CD4-positive, alpha-beta T cell (primary cell): Measurements from ENCODE around the gene PPP1R1A. TPM values are rescaled to one million over a fixed set of nuclear protein-coding genes. Genes with fewer than 3 reads are reported as not detected.

ENCODE experiments used
- ATAC-seq: fragments of 200-7000 bp; cut with Tn5 transposase; one replicate; pipeline ENCODE4 v1.10.0; 2022; ENCODE audit warnings: mild to moderate bottlenecking; ENCODE audit not compliant: poor library complexity
- CTCF ChIA-PET: fragments of 350-600 bp; sonication (Branson Sonifier 250); formaldehyde crosslinking; loops from one replicate; lab custom pipeline; 2021; ENCODE audit warnings: antibody characterized with exemption, inconsistent platforms; lab: Charles Lee
- POLR2A ChIA-PET: fragments of 350-600 bp; sonication (Branson Sonifier 250); formaldehyde crosslinking; loops from one replicate; lab custom pipeline; 2021; ENCODE audit warnings: antibody characterized with exemption, inconsistent platforms; lab: Charles Lee
- DNase-seq, 14 experiments: peaks; one replicate each; pipeline ENCODE4 v3.0.0-alpha.2; 2013 to 2020; ENCODE audit warnings: mixed read lengths in 2 of 14
- H3K27ac ChIP-seq, 2 donors: one replicate each; pipeline versions ENCODE4 v1.5.1 to v1.7.0; 2013; ENCODE audit warnings: low read length in 2 of 2, low read depth in 1 of 2, mild to moderate bottlenecking in 1 of 2
- H3K27me3 ChIP-seq, 2 experiments: 1 replicate in 1 of 2; 2 replicates in 1 of 2; pipeline versions ENCODE4 v1.6.1 to v1.7.0; 2013; ENCODE audit warnings: low read length in 2 of 2, control low read depth in 1 of 2, mild to moderate bottlenecking in 1 of 2, moderate library complexity in 1 of 2; ENCODE audit not compliant: insufficient read depth in 2 of 2, control insufficient read depth in 1 of 2
- H3K36me3 ChIP-seq: one replicate; pipeline ENCODE4 v1.6.1; 2013; ENCODE audit warnings: low read length, control low read depth; ENCODE audit not compliant: insufficient read depth
- H3K4me1 ChIP-seq: one replicate; pipeline ENCODE4 v1.6.1; 2013; ENCODE audit warnings: low read length, control low read depth; ENCODE audit not compliant: insufficient read depth
- H3K4me3 ChIP-seq: one replicate; pipeline ENCODE4 v1.5.1; 2013; ENCODE audit warnings: mild to moderate bottlenecking, low read length, moderate library complexity
- H3K9me3 ChIP-seq, 2 experiments: 1 replicate in 1 of 2; 2 replicates in 1 of 2; pipeline versions ENCODE4 v1.6.1 to v1.7.0; 2013; ENCODE audit warnings: low read length in 2 of 2, mild to moderate bottlenecking in 2 of 2, control low read depth in 1 of 2, moderate library complexity in 1 of 2; ENCODE audit not compliant: control insufficient read depth in 1 of 2, insufficient read depth in 1 of 2
- H3K27ac Mint-ChIP-seq: one replicate; pipeline ENCODE4 v1.8.0; 2020; ENCODE audit warnings: mixed read lengths
- H3K27me3 Mint-ChIP-seq: one replicate; pipeline ENCODE4 v1.8.0; 2021; ENCODE audit warnings: mixed read lengths
- H3K36me3 Mint-ChIP-seq: one replicate; pipeline ENCODE4 v1.8.0; 2021; ENCODE audit warnings: low read depth, mixed read lengths
- H3K4me1 Mint-ChIP-seq: one replicate; pipeline ENCODE4 v1.8.0; 2021; ENCODE audit warnings: low read depth, mixed read lengths
- H3K4me3 Mint-ChIP-seq: one replicate; pipeline ENCODE4 v1.8.0; 2020; ENCODE audit warnings: mild to moderate bottlenecking, mixed read lengths
- H3K9me3 Mint-ChIP-seq: one replicate; pipeline ENCODE4 v1.8.0; 2020; ENCODE audit warnings: mixed read lengths
- intact Hi-C, 2 experiments: fragments of 100-400 bp; cut with DNase I in 1 of 2; cut with micrococcal nuclease in 1 of 2; formaldehyde crosslinking; loops; one replicate each; pipeline versions ENCODE4 v1.15.1 to v1.9.0; 2023 to 2025; cut with DNase I, micrococcal nuclease
- total RNA-seq, 174 experiments: library from RNA in 2 of 174; stranded (reverse) in 2 of 174; gene quantifications; one replicate each; pipeline ENCODE4 v1.2.3 and lab custom pipeline; 2021 to 2026
- TF ChIP-seq, protein P1 (sequence below): fragments of 200-600 bp; IDR thresholded peaks from one replicate; pipeline ENCODE4 v1.8.0; 2022; ENCODE audit warnings: antibody characterized with exemption, mild to moderate bottlenecking

The PPP1R1A gene
- total RNA-seq, 2 experiments from 2014 or later = not detected

DNA sequence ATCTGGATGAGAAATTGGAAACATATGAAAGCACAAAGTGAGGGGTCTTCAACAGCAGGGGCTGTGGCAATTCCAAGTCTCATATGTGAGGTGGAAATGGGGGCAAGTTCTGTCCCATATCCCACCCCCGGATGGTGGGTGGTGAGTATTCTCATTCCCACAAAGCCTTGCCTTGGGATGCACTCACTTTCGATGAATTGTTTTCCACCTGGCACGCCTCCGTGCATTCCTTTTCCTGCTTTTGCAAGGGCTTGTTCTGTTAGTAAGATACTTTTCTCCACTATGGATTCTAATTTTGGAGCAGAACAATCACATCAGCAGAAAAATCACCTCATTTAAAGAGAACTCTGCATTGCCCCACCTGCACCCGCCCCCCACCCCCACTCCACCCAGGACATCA is 43.1 kb upstream of the PPP1R1A start:
- Histone ChIP-seq H3K4me3 (no peak overlapping the region), H3K36me3 (no peaks in the 10 kb centered on the region), H3K27ac (no peak overlapping the region), H3K9me3 (peaks cover 5 to 9% of the 10 kb centered on the region in 2 experiments), H3K27me3 (peaks cover 8 to 15% of the 10 kb centered on the region in 2 experiments), H3K4me1 (no peaks in the 10 kb centered on the region)
- H3K9me3 Mint-ChIP-seq = no peaks in the 10 kb centered on the region
- ATAC-seq = no peak
- no peak overlapping the region for H3K4me3 Mint-ChIP-seq
- TF ChIP-seq, protein P1, sequence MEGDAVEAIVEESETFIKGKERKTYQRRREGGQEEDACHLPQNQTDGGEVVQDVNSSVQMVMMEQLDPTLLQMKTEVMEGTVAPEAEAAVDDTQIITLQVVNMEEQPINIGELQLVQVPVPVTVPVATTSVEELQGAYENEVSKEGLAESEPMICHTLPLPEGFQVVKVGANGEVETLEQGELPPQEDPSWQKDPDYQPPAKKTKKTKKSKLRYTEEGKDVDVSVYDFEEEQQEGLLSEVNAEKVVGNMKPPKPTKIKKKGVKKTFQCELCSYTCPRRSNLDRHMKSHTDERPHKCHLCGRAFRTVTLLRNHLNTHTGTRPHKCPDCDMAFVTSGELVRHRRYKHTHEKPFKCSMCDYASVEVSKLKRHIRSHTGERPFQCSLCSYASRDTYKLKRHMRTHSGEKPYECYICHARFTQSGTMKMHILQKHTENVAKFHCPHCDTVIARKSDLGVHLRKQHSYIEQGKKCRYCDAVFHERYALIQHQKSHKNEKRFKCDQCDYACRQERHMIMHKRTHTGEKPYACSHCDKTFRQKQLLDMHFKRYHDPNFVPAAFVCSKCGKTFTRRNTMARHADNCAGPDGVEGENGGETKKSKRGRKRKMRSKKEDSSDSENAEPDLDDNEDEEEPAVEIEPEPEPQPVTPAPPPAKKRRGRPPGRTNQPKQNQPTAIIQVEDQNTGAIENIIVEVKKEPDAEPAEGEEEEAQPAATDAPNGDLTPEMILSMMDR = no peak
- H3K36me3 Mint-ChIP-seq = no peaks in the 10 kb centered on the region
- peaks cover 66% of the 10 kb centered on the region for H3K27me3 Mint-ChIP-seq
- H3K4me1 Mint-ChIP-seq = no peaks in the 10 kb centered on the region
- no peak overlapping the region for H3K27ac Mint-ChIP-seq
- DNase-seq = no peak
- CTCF ChIA-PET = no interaction called here
- intact Hi-C loops = no loop called here
- POLR2A ChIA-PET = no interaction called here

DNA sequence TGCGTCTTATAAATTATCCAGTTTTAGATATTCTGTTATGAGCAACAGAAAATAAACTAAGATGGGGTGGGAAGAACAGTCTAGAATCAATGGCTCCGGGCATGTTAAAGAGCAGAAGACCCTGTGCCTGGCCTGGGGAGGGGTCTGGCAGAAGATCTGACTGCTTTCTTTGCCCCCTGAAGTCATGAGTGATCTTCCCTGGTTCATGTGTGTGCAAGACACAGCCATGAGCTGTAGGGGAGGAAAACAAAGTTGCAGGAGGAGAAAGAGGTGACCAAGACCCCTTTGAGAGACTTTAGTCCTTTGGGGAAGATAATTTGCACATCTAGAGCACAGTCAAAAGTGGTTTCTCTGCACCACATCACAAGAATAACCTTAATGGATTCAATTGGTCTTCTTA is 41.5 kb upstream of the PPP1R1A start:
- peaks cover 79% of the 10 kb centered on the region for H3K27me3 Mint-ChIP-seq
- no peaks in the 10 kb centered on the region for H3K4me1 Mint-ChIP-seq
- H3K36me3 ChIP-seq = no peaks in the 10 kb centered on the region
- POLR2A ChIA-PET = no interaction called here
- intact Hi-C loops = no loop called here
- H3K27ac Mint-ChIP-seq = no peak overlapping the region
- ATAC-seq (no peak), DNase-seq (no peak)
- no peak overlapping the region for H3K4me3 Mint-ChIP-seq
- no peak overlapping the region for H3K27ac ChIP-seq
- CTCF ChIA-PET = no interaction called here
- peaks cover 10 to 15% of the 10 kb centered on the region in 2 experiments for H3K27me3 ChIP-seq
- TF ChIP-seq, protein P1 = no peak
- no peak overlapping the region for H3K4me3 ChIP-seq
- H3K9me3 Mint-ChIP-seq = no peaks in the 10 kb centered on the region
- peaks cover 5 to 9% of the 10 kb centered on the region in 2 experiments for H3K9me3 ChIP-seq
- no peaks in the 10 kb centered on the region for H3K4me1 ChIP-seq
- no peaks in the 10 kb centered on the region for H3K36me3 Mint-ChIP-seq

DNA sequence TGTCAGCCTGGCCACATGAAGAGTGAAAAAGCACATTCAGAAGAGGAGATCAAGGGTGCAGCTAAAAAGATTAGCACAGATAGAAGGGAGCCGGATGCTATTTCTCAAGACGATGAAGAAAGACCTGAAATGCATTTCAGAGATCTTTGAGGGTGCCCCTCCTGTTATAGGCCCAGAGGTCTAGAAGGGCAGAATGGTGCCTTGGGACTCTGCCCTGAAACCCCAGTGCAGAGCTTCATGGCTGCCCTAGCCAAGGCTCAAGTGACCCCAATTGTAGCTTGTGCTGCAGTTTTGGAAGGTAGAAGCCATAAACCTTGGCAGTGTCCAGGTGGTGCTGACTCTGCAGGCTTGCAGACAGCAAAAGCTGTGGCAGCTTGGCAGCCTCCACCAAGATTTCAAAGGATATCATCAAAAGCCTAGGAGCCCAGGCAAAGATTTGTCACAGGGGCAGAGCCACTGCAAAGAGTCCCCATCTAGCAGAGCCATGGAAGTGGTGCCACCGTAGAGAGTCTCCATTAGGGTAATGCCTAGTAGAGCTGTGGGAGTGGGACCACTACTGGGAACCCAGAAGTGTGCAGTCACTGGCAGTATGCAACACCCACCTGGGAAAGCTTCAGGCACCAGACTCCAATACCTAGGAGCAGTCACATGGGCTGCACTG is 39.9 kb upstream of the PPP1R1A start:
- H3K36me3 ChIP-seq = no peaks in the 10 kb centered on the region
- no peak for DNase-seq
- Mint-ChIP-seq H3K27me3 (peaks cover 84% of the 10 kb centered on the region), H3K4me3 (no peak overlapping the region), H3K27ac (no peak overlapping the region), H3K9me3 (no peaks in the 10 kb centered on the region), H3K4me1 (no peaks in the 10 kb centered on the region), H3K36me3 (no peaks in the 10 kb centered on the region)
- intact Hi-C loops = no loop called here
- CTCF ChIA-PET = no interaction called here
- no peak for ATAC-seq
- POLR2A ChIA-PET = no interaction called here
- peaks cover 5 to 9% of the 10 kb centered on the region in 2 experiments for H3K9me3 ChIP-seq
- no peak overlapping the region for H3K27ac ChIP-seq
- TF ChIP-seq, protein P1 = no peak
- H3K27me3 ChIP-seq = peaks cover 17 to 21% of the 10 kb centered on the region in 2 experiments
- H3K4me3 ChIP-seq = no peak overlapping the region
- H3K4me1 ChIP-seq = no peaks in the 10 kb centered on the region
